Smooth muscle cell (in vitro differentiated cells): ENCODE results near the gene PRR15L. TPM values are rescaled to one million over a fixed set of nuclear protein-coding genes. Genes with fewer than 3 reads are reported as not detected.
A peak's percentile ranks its signal among the peaks of the same experiment; 100 is the strongest.

Source experiments
- DNase-seq: peaks from one replicate; lab custom pipeline; 2025; ENCODE audit not compliant: unreplicated experiment; lab: John Stamatoyannopoulos, UW
- H2AFZ ChIP-seq: fragments of 200-600 bp; sonication (generic); 2 replicates; pipeline ENCODE4 v1.6.0; 2016; ENCODE audit warnings: antibody characterized with exemption, low read depth, mild to moderate bottlenecking
- H3F3A ChIP-seq: fragments of 200-600 bp; sonication (generic); 2 replicates; pipeline ENCODE4 v1.6.0; 2017; ENCODE audit warnings: antibody characterized with exemption, low read depth
- H3K27ac ChIP-seq: fragments of 200-600 bp; sonication (generic); 2 replicates; pipeline ENCODE4 v1.5.1; 2016; ENCODE audit warnings: low read depth, mild to moderate bottlenecking
- H3K27me3 ChIP-seq: fragments of 200-600 bp; sonication (generic); 2 replicates; pipeline ENCODE4 v1.6.1; 2016; ENCODE audit warnings: low read depth, mild to moderate bottlenecking
- H3K36me3 ChIP-seq: fragments of 200-600 bp; sonication (generic); 2 replicates; pipeline ENCODE4 v1.5.1; 2016; ENCODE audit warnings: low read depth
- H3K4me1 ChIP-seq: fragments of 200-600 bp; sonication (generic); 2 replicates; pipeline ENCODE4 v1.5.1; 2016; ENCODE audit warnings: low read depth
- H3K4me2 ChIP-seq: fragments of 200-600 bp; sonication (generic); 2 replicates; pipeline ENCODE4 v1.6.0; 2016; ENCODE audit warnings: mild to moderate bottlenecking
- H3K4me3 ChIP-seq: fragments of 200-600 bp; sonication (generic); 2 replicates; pipeline ENCODE4 v1.5.1; 2016; ENCODE audit warnings: mild to moderate bottlenecking
- H3K79me2 ChIP-seq: fragments of 200-600 bp; sonication (generic); 2 replicates; pipeline ENCODE4 v1.6.0; 2016; ENCODE audit warnings: low read depth, mild to moderate bottlenecking
- H3K9ac ChIP-seq: fragments of 200-600 bp; sonication (generic); 2 replicates; pipeline ENCODE4 v1.6.0; 2016; ENCODE audit warnings: low read depth
- H3K9me3 ChIP-seq: fragments of 200-600 bp; sonication (generic); replicated peaks from 2 replicates; pipeline ENCODE4 v1.5.1; 2016; ENCODE audit warnings: low read depth
- H4K20me1 ChIP-seq: fragments of 200-600 bp; sonication (generic); 2 replicates; pipeline ENCODE4 v1.6.0; 2016; ENCODE audit warnings: low read depth
- WGBS: methylation state at CpG from one replicate; pipeline ENCODE4 v1.1.7; 2016; ENCODE audit warnings: low lambda C conversion rate; 5-methylcytosine and 5-hydroxymethylcytosine counted together
- polyA plus RNA-seq: library from polyadenylated mRNA; unstranded; fragments of >200 nt; fragmentation: Nextera tagmentation; extraction: Ambion mirVana; gene quantifications from 2 replicates; pipeline ENCODE4 v1.2.1, GENCODE V29; 2016
- total RNA-seq: library from RNA; depleted of rRNA; stranded (reverse); fragments of >200 nt; gene quantifications from 2 replicates; pipeline ENCODE4 v1.2.3, GENCODE V29; 2014
- TF ChIP-seq, protein P1 (sequence below): fragments of 200-600 bp; sonication (generic); IDR thresholded peaks from 2 replicates; pipeline ENCODE4 v1.5.1; 2017; ENCODE audit warnings: borderline replicate concordance, mild to moderate bottlenecking, antibody characterized with exemption; ENCODE audit not compliant: insufficient read depth, poor library complexity, severe bottlenecking

PRR15L gene
- total and polyA plus RNA-seq, 2 experiments from 2014 or later: not detected

DNA sequence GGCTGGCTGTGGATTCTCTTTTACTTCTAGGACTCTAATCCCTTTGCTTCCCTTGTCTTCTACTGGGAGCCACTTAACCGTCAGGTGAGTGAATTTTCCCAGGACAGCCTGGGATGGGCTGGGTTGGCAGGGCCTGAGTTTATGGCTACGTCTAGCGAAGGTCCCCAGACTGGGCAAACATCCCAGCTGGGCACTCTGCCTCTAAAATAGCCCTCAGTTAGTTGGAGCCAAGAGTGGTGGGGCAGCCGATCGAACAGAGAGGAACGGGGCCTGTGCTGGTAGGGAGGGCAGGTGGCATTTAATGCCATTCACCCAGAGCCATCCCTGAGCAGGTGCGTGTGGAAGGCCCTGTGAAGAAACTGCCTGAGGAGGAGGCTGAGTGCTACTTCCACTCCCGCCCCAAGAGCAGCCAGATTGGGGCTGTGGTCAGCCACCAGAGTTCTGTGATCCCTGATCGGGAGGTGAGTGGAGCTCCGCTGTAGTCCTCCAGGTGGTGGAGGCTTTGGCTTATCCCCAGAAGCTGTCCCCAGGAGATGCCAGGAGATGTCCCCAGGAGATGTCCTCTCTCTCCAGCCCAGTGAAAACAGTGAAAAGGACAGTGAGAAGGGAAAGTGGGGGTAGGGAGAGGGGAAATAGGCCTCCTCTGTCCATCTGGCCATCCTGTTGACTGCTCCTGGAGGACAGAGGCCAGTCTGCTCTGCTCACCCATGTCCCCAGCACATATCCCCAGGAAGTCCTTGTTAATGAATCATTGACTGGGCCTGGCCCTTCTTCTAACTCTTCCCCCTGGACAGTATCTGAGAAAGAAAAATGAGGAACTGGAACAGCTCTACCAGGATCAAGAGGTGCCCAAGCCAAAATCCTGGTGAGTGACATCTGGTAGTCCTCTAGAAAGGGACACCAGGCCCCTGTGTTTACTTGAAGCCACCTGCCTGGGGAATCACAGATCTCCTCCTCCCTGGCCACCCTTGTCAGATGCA lies 11.9 kb downstream of the PRR15L start:
- H3K9ac ChIP-seq: peak overlapping the region; percentile 51
- H3K4me2 ChIP-seq: no peak overlapping the region
- TF ChIP-seq, protein P1, sequence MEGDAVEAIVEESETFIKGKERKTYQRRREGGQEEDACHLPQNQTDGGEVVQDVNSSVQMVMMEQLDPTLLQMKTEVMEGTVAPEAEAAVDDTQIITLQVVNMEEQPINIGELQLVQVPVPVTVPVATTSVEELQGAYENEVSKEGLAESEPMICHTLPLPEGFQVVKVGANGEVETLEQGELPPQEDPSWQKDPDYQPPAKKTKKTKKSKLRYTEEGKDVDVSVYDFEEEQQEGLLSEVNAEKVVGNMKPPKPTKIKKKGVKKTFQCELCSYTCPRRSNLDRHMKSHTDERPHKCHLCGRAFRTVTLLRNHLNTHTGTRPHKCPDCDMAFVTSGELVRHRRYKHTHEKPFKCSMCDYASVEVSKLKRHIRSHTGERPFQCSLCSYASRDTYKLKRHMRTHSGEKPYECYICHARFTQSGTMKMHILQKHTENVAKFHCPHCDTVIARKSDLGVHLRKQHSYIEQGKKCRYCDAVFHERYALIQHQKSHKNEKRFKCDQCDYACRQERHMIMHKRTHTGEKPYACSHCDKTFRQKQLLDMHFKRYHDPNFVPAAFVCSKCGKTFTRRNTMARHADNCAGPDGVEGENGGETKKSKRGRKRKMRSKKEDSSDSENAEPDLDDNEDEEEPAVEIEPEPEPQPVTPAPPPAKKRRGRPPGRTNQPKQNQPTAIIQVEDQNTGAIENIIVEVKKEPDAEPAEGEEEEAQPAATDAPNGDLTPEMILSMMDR: no peak
- H2AFZ ChIP-seq: peak overlapping the region; percentile 43
- H3K27ac ChIP-seq: peak overlapping the region; percentile 79
- H4K20me1 ChIP-seq: no peaks in the 10 kb centered on the region
- WGBS: 93% methylated on average over 10 of the region's 10 CpGs
- H3K4me3 ChIP-seq: no peak overlapping the region
- no peaks in the 10 kb centered on the region for H3K79me2 ChIP-seq
- H3F3A ChIP-seq: no peaks in the 10 kb centered on the region
- no peaks in the 10 kb centered on the region for H3K4me1 ChIP-seq
- DNase-seq: no peak
- no peaks in the 10 kb centered on the region for H3K9me3 ChIP-seq
- no peaks in the 10 kb centered on the region for H3K36me3 ChIP-seq
- H3K27me3 ChIP-seq: no peaks in the 10 kb centered on the region

DNA sequence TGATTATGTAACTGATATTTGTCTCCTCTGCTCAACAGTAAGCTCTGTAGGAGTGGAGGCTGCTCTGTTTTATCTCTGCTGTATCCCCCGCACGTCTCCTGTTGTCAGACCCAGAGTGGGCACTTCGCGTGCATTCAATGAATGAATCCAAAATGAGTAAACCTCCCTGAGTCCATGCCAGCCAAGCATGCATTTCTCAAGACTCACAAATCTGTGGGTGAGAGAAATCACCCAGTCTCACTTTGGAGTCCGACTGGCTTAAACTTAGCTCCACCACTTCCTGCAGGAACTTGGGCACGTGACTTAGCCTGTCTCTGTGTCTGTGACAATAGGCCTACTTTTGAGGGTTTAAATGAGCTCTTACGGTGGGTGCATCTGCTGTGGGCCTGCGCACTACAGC lies 12.6 kb downstream of the PRR15L start:
- no peak overlapping the region for H3K4me2 ChIP-seq
- no peak for DNase-seq
- H3K9me3 ChIP-seq: no peaks in the 10 kb centered on the region
- no peak overlapping the region for H3K4me3 ChIP-seq
- TF ChIP-seq, protein P1: no peak
- no peaks in the 10 kb centered on the region for H3K36me3 ChIP-seq
- H3K79me2 ChIP-seq: no peaks in the 10 kb centered on the region
- no peaks in the 10 kb centered on the region for H4K20me1 ChIP-seq
- H3K27ac ChIP-seq: peak overlapping the region; percentile 79
- H3K27me3 ChIP-seq: no peaks in the 10 kb centered on the region
- 45% methylated on average over 8 of the region's 8 CpGs for WGBS
- H3K4me1 ChIP-seq: no peaks in the 10 kb centered on the region
- peak overlapping the region; percentile 43 for H2AFZ ChIP-seq
- peak overlapping the region; percentile 51 for H3K9ac ChIP-seq
- H3F3A ChIP-seq: no peaks in the 10 kb centered on the region

DNA sequence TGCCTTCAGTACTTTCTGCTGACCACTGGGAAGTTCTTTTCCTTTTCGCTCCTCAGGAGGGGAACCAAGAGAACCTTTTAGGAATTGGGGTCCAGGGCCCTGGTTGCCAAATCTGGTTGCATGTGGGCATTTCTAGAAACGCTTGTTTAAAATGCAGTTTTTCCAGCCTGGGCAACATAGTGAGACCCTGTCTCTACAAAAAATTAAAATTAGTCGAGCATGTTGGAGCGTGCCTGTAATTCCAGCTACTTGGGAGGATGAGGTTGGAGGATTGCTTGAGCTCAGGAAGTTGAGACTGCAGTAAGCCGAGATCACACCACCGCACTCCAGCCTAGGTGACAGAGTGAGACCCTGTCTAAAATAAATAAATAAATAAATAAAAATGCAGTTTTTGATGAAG lies 15.1 kb downstream of the PRR15L start:
- TF ChIP-seq, protein P1: no peak
- Histone ChIP-seq H3K27ac (no peak overlapping the region), H3K27me3 (no peaks in the 10 kb centered on the region), H3K4me2 (no peak overlapping the region), H3K4me3 (no peak overlapping the region), H3F3A (no peaks in the 10 kb centered on the region), H3K9me3 (no peaks in the 10 kb centered on the region), H3K9ac (no peak overlapping the region), H4K20me1 (no peaks in the 10 kb centered on the region), H3K4me1 (no peaks in the 10 kb centered on the region), H2AFZ (no peak overlapping the region), H3K36me3 (no peaks in the 10 kb centered on the region), H3K79me2 (no peaks in the 10 kb centered on the region)
- 74% methylated on average over 6 of the region's 6 CpGs for WGBS
- DNase-seq: no peak
